ENCODE measurements around the gene CDH22. TPM values are rescaled to one million over a fixed set of nuclear protein-coding genes. Genes with fewer than 3 reads are reported as not detected.

The CDH22 gene
- total RNA-seq, 1 donor from 2014 or later: 1.3 TPM

DNA sequence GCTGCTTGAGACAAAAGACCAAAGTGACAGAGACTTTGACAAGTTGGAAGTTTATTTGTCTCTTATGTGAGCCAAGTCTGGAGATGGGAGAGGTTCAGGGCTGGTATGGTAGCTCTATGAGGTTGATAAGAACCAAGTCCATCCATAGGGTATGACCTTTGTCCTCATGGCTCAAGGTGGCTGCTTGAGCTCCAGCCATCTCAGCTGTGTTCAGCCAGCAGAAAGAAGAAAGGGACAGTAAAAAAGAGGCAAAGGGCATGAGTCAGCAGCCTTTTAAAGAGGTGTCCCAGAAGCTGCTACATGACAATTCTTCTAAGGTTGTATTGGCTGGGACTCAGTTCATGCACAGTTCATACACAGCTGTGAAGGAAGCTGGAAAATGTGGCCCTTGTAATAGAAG, 141.2 kb downstream of the CDH22 start:
- Mint-ChIP-seq H3K27me3 (peaks cover 71% of the 10 kb centered on the region), H3K36me3 (no peaks in the 10 kb centered on the region), H3K9me3 (no peaks in the 10 kb centered on the region), H3K4me1 (ENCODE audit: unreplicated experiment) (no peaks in the 10 kb centered on the region), H3K27ac (no peak overlapping the region), H3K4me3 (no peak overlapping the region)
- TF ChIP-seq, protein P1, sequence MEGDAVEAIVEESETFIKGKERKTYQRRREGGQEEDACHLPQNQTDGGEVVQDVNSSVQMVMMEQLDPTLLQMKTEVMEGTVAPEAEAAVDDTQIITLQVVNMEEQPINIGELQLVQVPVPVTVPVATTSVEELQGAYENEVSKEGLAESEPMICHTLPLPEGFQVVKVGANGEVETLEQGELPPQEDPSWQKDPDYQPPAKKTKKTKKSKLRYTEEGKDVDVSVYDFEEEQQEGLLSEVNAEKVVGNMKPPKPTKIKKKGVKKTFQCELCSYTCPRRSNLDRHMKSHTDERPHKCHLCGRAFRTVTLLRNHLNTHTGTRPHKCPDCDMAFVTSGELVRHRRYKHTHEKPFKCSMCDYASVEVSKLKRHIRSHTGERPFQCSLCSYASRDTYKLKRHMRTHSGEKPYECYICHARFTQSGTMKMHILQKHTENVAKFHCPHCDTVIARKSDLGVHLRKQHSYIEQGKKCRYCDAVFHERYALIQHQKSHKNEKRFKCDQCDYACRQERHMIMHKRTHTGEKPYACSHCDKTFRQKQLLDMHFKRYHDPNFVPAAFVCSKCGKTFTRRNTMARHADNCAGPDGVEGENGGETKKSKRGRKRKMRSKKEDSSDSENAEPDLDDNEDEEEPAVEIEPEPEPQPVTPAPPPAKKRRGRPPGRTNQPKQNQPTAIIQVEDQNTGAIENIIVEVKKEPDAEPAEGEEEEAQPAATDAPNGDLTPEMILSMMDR (conservative IDR thresholded peaks at IDR 0.05): no peak
- DNase-seq (ENCODE audit: extremely low spot score, unreplicated experiment): no peak

- Mint-ChIP-seq H3K9me3 (no peaks in the 10 kb centered on the region), H3K27ac (no peak overlapping the region), H3K4me1 (ENCODE audit: unreplicated experiment) (no peaks in the 10 kb centered on the region), H3K36me3 (no peaks in the 10 kb centered on the region), H3K27me3 (peaks cover 65% of the 10 kb centered on the region), H3K4me3 (no peak overlapping the region)
- no peak for DNase-seq (ENCODE audit: extremely low spot score, unreplicated experiment)
- TF ChIP-seq, protein P1 (conservative IDR thresholded peaks at IDR 0.05): no peak
Observed at GRCh38 chr20:46164254-46164653, 144.0 kb downstream of the CDH22 start.

DNA sequence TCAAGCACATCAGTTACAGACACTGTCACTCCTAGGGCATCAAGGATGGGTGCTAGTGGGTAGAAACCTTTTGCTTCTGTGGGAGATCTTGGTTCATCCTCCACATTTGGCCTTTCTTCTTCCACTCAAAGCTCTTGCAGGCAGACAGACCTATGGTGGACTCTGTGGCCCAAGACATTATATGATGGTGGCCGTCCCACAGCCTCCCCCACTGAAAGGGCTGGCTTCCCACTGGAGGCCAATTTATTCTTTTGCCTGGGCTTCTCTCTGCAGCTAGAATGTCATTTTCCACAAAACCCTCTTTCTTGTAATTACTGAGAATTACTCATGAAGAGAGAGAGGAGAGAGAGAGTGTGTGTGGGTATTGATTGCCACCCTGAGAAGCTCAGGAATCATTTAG, 146.4 kb downstream of the CDH22 start:
- H3K4me3 Mint-ChIP-seq: no peak overlapping the region
- no peak overlapping the region for H3K27ac Mint-ChIP-seq
- TF ChIP-seq, protein P1 (conservative IDR thresholded peaks at IDR 0.05): no peak
- peaks cover 62% of the 10 kb centered on the region for H3K27me3 Mint-ChIP-seq
- no peaks in the 10 kb centered on the region for H3K4me1 Mint-ChIP-seq (ENCODE audit: unreplicated experiment)
- no peak for DNase-seq (ENCODE audit: extremely low spot score, unreplicated experiment)
- H3K9me3 Mint-ChIP-seq: no peaks in the 10 kb centered on the region
- no peaks in the 10 kb centered on the region for H3K36me3 Mint-ChIP-seq

DNA sequence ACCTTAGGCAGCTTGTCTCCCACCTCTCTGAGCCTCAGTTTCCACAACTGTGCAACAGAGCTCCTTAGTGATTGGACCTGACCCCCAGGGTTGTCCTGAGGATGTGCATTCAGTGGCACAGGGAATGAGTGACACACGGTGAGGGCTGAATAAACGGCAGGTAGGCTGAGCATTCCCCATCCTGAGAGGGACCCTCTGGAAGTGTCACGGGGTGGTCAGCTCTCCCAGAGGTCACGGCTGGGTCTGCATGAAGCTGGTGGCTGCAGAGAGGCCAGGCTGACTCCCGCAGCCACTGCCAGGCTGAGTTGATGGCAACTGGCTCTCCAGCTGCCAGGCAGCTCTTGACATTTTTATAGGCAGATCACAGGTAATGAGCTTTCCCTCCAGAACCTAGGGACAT, 147.6 kb downstream of the CDH22 start:
- Mint-ChIP-seq H3K27ac (no peak overlapping the region), H3K36me3 (no peaks in the 10 kb centered on the region), H3K9me3 (no peaks in the 10 kb centered on the region), H3K4me1 (ENCODE audit: unreplicated experiment) (no peaks in the 10 kb centered on the region), H3K4me3 (no peak overlapping the region), H3K27me3 (peaks cover 53% of the 10 kb centered on the region)
- DNase-seq (ENCODE audit: extremely low spot score, unreplicated experiment): no peak
- TF ChIP-seq, protein P1 (conservative IDR thresholded peaks at IDR 0.05): no peak

GRCh38 chr20:46159101-46159897, 149.0 kb downstream of the CDH22 start:
- no peak overlapping the region for H3K4me3 Mint-ChIP-seq
- no peak for DNase-seq (ENCODE audit: extremely low spot score, unreplicated experiment)
- H3K27me3 Mint-ChIP-seq: peaks cover 48% of the 10 kb centered on the region
- H3K27ac Mint-ChIP-seq: no peak overlapping the region
- H3K4me1 Mint-ChIP-seq (ENCODE audit: unreplicated experiment): no peaks in the 10 kb centered on the region
- TF ChIP-seq, protein P1 (conservative IDR thresholded peaks at IDR 0.05): no peak
- H3K9me3 Mint-ChIP-seq: no peaks in the 10 kb centered on the region
- H3K36me3 Mint-ChIP-seq: no peaks in the 10 kb centered on the region

Measured in type B pancreatic cell (in vitro differentiated cells).